ENCODE results near the gene CPPED1. TPM values are rescaled to one million over a fixed set of nuclear protein-coding genes. Genes with fewer than 3 reads are reported as not detected.

CPPED1 gene
- total RNA-seq, 1 experiment from 2014 or later, result 8.1 TPM

- RAD21 ChIA-PET (ENCODE audit: low non-redundant PET in 1 of 2, low total read pairs in 2 of 2, uncharacterized antibody in 2 of 2, unreplicated experiment in 2 of 2), result no interaction called here
- intact Hi-C loops (cut with micrococcal nuclease), result no loop called here
- no TSS peak for BruUV-seq (replicated peaks)
- Histone ChIP-seq H3K9me2 (ENCODE audit: insufficient read depth) (no peaks in the 10 kb centered on the region), H3K4me3 (replicated peaks in 1 of 2; ENCODE audit: low read depth in 1 of 2, low read length in 2 of 2) (no peak overlapping the region), H3K79me2 (ENCODE audit: insufficient read depth, low read length) (no peaks in the 10 kb centered on the region), H2AFZ (ENCODE audit: low read depth, low read length, poor library complexity, severe bottlenecking) (no peak overlapping the region), H3K4me2 (ENCODE audit: low read length) (no peak overlapping the region), H3K4me1 (ENCODE audit: control insufficient read depth in 1 of 2, insufficient read depth in 2 of 2, low read length in 2 of 2) (no peaks in the 10 kb centered on the region), H3K27ac (ENCODE audit: low read depth, low read length) (no peak overlapping the region), H3K36me3 (ENCODE audit: control insufficient read depth in 1 of 2, insufficient read depth in 2 of 2, low read length in 2 of 2) (no peaks in the 10 kb centered on the region), H3K9me3 (ENCODE audit: control insufficient read depth in 1 of 2, insufficient read depth in 1 of 2, low read depth in 1 of 2, low read length in 2 of 2) (no peaks in the 10 kb centered on the region), H3K27me3 (ENCODE audit: insufficient read depth, low read length) (no peaks in the 10 kb centered on the region), H4K20me1 (ENCODE audit: insufficient read depth) (no peaks in the 10 kb centered on the region), H3K9ac (ENCODE audit: low read length) (no peak overlapping the region)
- CTCF ChIA-PET, result no interaction called here
- POLR2A ChIA-PET, result no interaction called here
- ATAC-seq (no peak), DNase-seq (ENCODE audit: low read depth, low spot score) (no peak)
- TF ChIP-seq, protein P1, sequence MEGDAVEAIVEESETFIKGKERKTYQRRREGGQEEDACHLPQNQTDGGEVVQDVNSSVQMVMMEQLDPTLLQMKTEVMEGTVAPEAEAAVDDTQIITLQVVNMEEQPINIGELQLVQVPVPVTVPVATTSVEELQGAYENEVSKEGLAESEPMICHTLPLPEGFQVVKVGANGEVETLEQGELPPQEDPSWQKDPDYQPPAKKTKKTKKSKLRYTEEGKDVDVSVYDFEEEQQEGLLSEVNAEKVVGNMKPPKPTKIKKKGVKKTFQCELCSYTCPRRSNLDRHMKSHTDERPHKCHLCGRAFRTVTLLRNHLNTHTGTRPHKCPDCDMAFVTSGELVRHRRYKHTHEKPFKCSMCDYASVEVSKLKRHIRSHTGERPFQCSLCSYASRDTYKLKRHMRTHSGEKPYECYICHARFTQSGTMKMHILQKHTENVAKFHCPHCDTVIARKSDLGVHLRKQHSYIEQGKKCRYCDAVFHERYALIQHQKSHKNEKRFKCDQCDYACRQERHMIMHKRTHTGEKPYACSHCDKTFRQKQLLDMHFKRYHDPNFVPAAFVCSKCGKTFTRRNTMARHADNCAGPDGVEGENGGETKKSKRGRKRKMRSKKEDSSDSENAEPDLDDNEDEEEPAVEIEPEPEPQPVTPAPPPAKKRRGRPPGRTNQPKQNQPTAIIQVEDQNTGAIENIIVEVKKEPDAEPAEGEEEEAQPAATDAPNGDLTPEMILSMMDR (IDR thresholded peaks at IDR 0.05 in 2 of 3, conservative IDR thresholded peaks at IDR 0.05 in 1 of 3; ENCODE audit: borderline replicate concordance in 1 of 3, insufficient read depth in 1 of 3, low read depth in 2 of 3, low read length in 2 of 3), result no peak
- TF ChIP-seq, protein P2, sequence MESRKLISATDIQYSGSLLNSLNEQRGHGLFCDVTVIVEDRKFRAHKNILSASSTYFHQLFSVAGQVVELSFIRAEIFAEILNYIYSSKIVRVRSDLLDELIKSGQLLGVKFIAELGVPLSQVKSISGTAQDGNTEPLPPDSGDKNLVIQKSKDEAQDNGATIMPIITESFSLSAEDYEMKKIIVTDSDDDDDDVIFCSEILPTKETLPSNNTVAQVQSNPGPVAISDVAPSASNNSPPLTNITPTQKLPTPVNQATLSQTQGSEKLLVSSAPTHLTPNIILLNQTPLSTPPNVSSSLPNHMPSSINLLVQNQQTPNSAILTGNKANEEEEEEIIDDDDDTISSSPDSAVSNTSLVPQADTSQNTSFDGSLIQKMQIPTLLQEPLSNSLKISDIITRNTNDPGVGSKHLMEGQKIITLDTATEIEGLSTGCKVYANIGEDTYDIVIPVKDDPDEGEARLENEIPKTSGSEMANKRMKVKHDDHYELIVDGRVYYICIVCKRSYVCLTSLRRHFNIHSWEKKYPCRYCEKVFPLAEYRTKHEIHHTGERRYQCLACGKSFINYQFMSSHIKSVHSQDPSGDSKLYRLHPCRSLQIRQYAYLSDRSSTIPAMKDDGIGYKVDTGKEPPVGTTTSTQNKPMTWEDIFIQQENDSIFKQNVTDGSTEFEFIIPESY (IDR thresholded peaks at IDR 0.05; ENCODE audit: extremely low read depth, insufficient replicate concordance, low read length), result no peak
- no peak for TF ChIP-seq EZH2phosphoT487 (IDR thresholded peaks at IDR 0.05; ENCODE audit: borderline replicate concordance)
- TF ChIP-seq CBX3 (IDR thresholded peaks at IDR 0.05; ENCODE audit: low read depth), result no peak
- no peak for TF ChIP-seq JUND (IDR thresholded peaks at IDR 0.05)
- no peak for TF ChIP-seq SRF (IDR thresholded peaks at IDR 0.05; ENCODE audit: low read depth)
- no peak for TF ChIP-seq CEBPB (IDR thresholded peaks at IDR 0.05; ENCODE audit: low read depth)
- no peak for TF ChIP-seq SIN3A (IDR thresholded peaks at IDR 0.05; ENCODE audit: low read depth)
- TF ChIP-seq RAD21 (IDR thresholded peaks at IDR 0.05; ENCODE audit: low read depth), result no peak
- TF ChIP-seq EGR1 (IDR thresholded peaks at IDR 0.05; ENCODE audit: low read depth), result no peak
- no peak for TF ChIP-seq ATF3 (IDR thresholded peaks at IDR 0.05)
- no peak for TF ChIP-seq FOSL1 (IDR thresholded peaks at IDR 0.05; ENCODE audit: low read depth)
Measured at GRCh38 chr16:12704492-12705111, 99.1 kb downstream of the CPPED1 start.
